PC-9 (cell line): ENCODE data around the gene SYNJ2.
A peak's percentile ranks its signal among the peaks of the same experiment; 100 is the strongest.

ENCODE experiments used
- CTCF ChIP-seq: fragments of 200-600 bp; sonication (generic); conservative IDR thresholded peaks from 2 replicates; pipeline ENCODE4 v1.6.1; 2017; ENCODE audit warnings: mixed run types, antibody characterized with exemption, mild to moderate bottlenecking, moderate library complexity
- EZH2 ChIP-seq: fragments of 200-600 bp; sonication (generic); IDR thresholded peaks from 2 replicates; pipeline ENCODE4 v1.8.0; 2017; ENCODE audit warnings: antibody characterized with exemption, low read depth

- TF ChIP-seq CTCF, result peak; percentile 88
- no peak for TF ChIP-seq EZH2
Observed at GRCh38 chr6:158072083-158072721, 90.5 kb downstream of the SYNJ2 start.
